PC-9 (cell line): ENCODE measurements around the gene TOX2.

ENCODE experiments used
- CTCF ChIP-seq: fragments of 200-600 bp; sonication (generic); conservative IDR thresholded peaks from 2 replicates; pipeline ENCODE4 v1.6.1; 2017; ENCODE audit warnings: mixed run types, antibody characterized with exemption, mild to moderate bottlenecking, moderate library complexity
- EZH2 ChIP-seq: fragments of 200-600 bp; sonication (generic); IDR thresholded peaks from 2 replicates; pipeline ENCODE4 v1.8.0; 2017; ENCODE audit warnings: antibody characterized with exemption, low read depth

- TF ChIP-seq CTCF (no peak), EZH2 (no peak)
These were observed 151.0 kb downstream of the TOX2 start for GRCh38 chr20:44065401-44066340.
